NCI-H1436 treated with DMSO at 0.1 percent for 48 hours (cell line): ENCODE measurements around the gene DIP2A.
"Not testable (repeated sequence)": the region's sequence is repeated elsewhere in the genome, so short reads cannot be mapped to it uniquely, and the experiment has no call there.

Experiments
- DNase-seq: peaks from one replicate; lab custom pipeline; 2025; lab: John Stamatoyannopoulos, UW

The DIP2A gene

GRCh38 chr21:46426313-46427046 is 32.2 kb upstream of the DIP2A start:
- DNase-seq: no peak

- no peak for DNase-seq
These were observed 31.2 kb upstream of the DIP2A start for GRCh38 chr21:46427516-46427915.

DNA sequence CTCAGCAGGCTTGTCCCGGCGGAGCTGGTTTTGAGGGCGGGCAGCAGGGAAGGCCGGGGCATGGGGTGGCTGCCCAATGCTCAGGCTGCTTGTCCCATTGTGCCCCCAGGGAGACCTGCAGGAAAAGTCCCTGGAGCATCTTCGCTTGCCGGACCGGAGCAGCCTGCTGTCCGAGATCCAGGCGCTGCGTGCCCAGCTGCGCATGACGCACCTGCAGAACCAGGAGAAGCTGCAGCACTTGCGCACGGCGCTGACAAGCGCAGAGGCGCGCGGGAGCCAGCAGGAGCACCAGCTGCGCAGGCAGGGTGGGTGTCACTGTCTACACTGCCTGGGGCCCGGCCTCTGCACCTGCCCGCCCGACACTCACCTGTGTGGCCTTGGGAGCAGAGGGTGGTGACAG is 30.4 kb upstream of the DIP2A start:
- no peak for DNase-seq

GRCh38 chr21:46428987-46429710 is 29.5 kb upstream of the DIP2A start:
- no peak for DNase-seq

DNA sequence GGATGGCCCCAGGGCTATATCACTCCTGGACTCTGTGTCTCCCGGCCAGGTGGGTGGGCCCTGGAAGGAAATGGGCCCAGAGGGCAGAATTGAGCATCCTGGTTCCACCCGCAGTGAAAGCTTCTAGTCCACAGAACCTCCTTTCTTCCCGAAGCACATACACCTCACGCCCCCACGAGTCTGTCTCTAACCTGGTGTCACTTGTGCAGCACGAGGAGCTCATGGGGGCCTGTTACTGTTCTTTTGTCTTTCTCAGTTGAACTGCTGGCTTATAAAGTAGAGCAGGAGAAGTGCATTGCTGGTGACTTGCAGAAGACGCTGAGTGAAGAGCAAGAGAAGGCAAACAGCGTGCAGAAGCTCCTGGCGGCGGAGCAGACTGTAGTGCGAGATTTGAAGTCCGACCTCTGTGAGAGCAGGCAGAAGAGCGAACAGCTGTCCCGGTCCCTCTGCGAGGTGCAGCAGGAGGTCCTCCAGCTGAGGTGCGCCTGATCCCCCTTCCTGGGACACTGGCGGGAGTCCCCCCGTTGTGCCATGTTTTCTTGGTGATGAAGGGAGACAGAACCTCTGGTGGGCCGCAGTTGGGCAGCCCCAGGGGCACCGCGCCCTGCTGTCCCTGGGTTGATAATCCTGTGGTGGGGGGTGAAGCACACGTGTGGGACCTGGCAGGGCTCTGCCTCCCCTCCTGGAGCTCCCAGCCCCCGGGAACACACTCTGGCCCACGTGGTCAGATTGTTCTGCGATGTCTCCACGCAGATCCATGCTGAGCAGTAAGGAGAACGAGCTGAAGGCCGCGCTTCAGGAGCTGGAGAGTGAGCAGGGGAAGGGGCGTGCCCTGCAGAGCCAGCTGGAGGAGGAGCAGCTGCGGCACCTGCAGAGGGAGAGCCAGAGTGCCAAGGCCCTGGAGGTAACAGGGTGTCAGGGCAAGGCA is 28.7 kb upstream of the DIP2A start:
- no peak for DNase-seq

DNA sequence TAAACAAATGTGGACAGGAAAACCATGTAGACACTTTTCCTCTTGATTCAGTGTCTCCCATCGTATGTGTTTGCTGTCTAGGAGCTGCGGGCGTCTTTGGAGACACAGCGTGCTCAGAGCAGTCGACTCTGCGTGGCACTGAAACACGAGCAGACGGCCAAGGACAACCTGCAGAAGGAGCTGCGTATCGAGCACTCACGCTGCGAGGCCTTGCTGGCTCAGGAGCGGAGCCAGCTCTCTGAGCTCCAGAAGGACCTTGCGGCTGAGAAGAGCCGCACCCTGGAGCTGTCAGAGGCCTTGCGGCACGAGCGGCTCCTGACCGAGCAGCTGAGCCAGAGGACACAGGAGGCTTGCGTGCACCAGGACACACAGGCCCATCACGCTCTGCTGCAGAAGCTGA is 27.2 kb upstream of the DIP2A start:
- no peak for DNase-seq

- DNase-seq: no peak
These were observed 26.7 kb upstream of the DIP2A start for GRCh38 chr21:46431884-46432488.

GRCh38 chr21:46433116-46433515 is 25.6 kb upstream of the DIP2A start:
- not testable (repeated sequence) for DNase-seq

DNA sequence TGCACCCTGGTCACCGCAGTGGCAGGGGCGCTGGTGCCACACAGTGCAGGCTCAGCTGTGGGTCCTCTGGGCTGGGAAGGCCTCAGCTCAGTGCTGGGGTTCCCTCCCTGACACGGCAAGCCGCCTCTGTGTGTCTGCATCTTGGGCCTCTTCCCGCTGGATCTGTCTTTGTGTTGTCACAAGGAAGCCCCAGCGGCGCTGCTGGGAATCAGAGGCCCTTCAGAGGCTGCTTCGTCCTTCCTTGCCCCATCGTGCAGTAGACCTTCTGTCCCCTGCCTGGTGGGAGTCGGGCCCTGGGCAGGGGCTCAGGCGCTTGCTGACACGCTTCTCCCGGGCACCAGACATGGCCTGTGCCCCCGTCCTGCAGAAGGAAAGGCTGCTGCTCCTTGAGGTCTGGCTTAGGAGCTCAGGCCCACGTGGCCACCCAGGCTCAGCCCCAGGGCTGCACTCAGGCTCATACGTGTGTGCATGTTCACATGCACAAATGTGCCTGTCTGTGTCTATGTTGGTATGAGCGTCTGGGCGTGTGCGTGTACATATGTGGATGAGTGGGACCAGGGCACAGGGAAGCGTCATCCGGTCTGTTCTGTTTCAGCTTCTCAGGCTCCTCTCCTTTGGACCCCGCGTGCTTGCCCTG is 24.3 kb upstream of the DIP2A start:
- no peak for DNase-seq

DNA sequence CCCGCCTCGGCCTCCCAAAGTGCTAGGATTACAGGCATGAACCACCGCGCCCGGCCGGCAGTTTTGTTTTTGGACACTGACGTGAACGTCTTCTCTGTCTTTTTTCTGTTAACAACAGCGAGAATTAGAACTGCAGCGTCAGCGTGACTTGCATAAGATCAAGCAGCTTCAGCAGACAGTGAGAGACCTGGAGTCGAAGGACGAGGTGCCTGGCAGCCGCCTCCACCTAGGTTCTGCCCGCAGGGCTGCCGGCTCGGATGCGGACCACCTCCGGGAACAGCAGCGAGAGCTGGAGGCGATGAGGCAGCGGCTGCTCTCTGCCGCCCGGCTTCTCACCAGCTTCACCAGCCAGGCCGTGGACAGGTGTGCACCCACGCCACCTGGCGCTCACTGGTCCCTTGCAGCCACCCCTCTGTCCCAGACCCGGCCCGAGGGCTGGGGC is 22.9 kb upstream of the DIP2A start:
- DNase-seq: no peak

DNA sequence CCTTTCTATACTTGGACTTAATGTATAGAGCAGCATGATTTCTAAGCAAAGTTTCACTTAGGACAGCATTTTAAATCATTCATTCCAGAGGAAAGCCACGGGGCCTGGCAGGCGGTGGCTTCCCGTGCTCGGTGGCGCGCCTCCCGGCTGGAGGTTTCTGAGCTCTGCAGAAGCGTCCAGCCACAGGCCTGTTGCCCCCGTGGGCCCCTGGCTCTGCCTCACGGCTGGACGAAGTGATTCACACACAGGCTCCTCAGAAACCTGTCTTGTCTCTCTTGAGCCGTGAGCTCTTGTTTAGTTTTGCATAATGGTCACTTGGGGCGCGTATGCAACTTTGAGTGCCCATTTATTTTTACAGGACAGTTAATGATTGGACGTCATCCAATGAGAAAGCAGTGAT is 22.1 kb upstream of the DIP2A start:
- DNase-seq: no peak

DNA sequence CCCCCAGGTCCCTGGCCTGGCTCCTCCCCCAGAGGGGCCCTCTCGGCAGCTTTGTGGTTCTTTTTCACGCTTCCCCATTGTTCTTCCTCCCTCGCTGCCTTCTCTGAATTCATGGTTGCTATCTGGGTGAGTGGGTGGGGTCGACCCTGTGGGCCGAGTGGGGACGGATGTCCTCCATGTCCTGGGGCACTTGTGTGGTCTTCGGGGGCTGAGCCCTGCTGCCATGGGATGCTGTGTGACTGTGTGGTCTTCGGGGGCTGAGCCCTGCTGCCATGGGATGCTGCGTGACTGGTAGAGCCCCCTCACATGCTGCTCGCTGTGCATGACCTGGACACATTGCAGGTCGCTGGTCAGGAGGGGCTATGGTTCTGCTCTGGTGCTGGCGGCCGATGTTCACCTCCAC is 21.6 kb upstream of the DIP2A start:
- DNase-seq: no peak

DNA sequence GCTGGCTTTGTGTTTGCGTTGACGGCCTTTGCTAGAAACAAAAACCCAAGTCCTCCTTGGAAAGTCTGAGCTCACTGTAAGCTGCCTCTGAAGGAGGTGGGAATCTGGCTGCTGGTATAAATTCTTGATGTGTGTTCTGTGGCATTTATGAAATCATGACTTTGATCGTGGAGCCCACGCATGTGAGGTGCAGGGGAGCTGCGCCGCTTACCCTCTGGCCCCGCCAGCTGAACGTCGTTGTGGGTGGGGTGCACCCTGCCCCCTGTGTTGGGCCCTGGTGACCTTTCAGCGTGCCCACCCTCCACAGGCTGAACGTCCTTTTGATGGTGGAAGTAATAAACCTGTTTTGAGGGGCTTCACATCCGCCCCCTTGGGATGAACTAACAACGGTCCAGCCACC is 21.2 kb upstream of the DIP2A start:
- DNase-seq: no peak

GRCh38 chr21:46438241-46438640 is 20.4 kb upstream of the DIP2A start:
- DNase-seq: no peak

DNA sequence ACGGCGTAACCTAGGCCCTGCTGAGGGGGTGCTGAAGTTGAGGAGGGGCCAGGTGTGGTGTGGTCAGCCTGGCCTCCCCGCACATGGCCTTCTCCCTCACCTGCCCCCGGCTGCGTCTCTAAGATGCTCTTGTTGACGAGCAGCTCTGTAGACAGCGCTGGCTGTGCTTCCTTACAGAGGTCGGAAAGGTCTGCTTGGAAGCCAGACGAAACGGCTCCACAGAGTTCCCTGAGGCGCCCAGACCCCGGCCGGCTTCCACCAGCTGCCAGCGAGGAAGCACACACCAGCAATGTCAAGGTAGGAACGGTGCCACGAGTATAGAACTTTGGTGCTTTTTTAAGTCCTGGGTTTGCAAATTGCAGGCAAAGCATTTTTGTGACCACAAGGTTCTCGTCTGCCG is 18.8 kb upstream of the DIP2A start:
- no peak for DNase-seq

GRCh38 chr21:46441331-46441730 is 17.4 kb upstream of the DIP2A start:
- no peak for DNase-seq

GRCh38 chr21:46441961-46442498 is 16.7 kb upstream of the DIP2A start:
- no peak for DNase-seq

GRCh38 chr21:46442938-46443337 is 15.8 kb upstream of the DIP2A start:
- no peak for DNase-seq

- DNase-seq: no peak
These were observed 14.8 kb upstream of the DIP2A start for GRCh38 chr21:46443910-46444309.

GRCh38 chr21:46448108-46448507 is 10.6 kb upstream of the DIP2A start:
- no peak for DNase-seq

GRCh38 chr21:46448855-46449254 is 9.8 kb upstream of the DIP2A start:
- DNase-seq: not testable (repeated sequence)
